HEK293 (cell line): ENCODE data around the gene NXNL2.
A peak's percentile ranks its signal among the peaks of the same experiment; 100 is the strongest.

ENCODE experiments used
- GLIS2 ChIP-seq: fragments of 450-650 bp; formaldehyde crosslinking; IDR thresholded peaks from 2 replicates; pipeline ENCODE4 v1.5.1; 2016; ENCODE audit warnings: missing biosample characterization, missing genetic modification characterization
- KLF1 ChIP-seq: fragments of 450-650 bp; formaldehyde crosslinking; IDR thresholded peaks from 2 replicates; pipeline ENCODE4 v1.5.1; 2016; ENCODE audit warnings: missing biosample characterization, missing genetic modification characterization
- KLF9 ChIP-seq: fragments of 450-650 bp; formaldehyde crosslinking; IDR thresholded peaks from 2 replicates; pipeline ENCODE4 v1.5.1; 2016; ENCODE audit warnings: missing biosample characterization, missing genetic modification characterization, low read depth
- PRDM1 ChIP-seq: fragments of 450-650 bp; formaldehyde crosslinking; IDR thresholded peaks from 2 replicates; pipeline ENCODE4; 2016; ENCODE audit warnings: missing biosample characterization, missing genetic modification characterization
- SALL2 ChIP-seq: fragments of 450-650 bp; formaldehyde crosslinking; IDR thresholded peaks from 2 replicates; pipeline ENCODE4 v1.5.0; 2017; ENCODE audit warnings: missing biosample characterization, mild to moderate bottlenecking, missing genetic modification characterization, borderline replicate concordance
- SP7 ChIP-seq: fragments of 450-650 bp; formaldehyde crosslinking; IDR thresholded peaks from 2 replicates; pipeline ENCODE4 v1.5.1; 2016; ENCODE audit warnings: missing biosample characterization, missing genetic modification characterization
- WT1 ChIP-seq: fragments of 450-650 bp; formaldehyde crosslinking; IDR thresholded peaks from 2 replicates; pipeline ENCODE4 v1.5.1; 2016; ENCODE audit warnings: missing biosample characterization, missing genetic modification characterization
- ZBTB1 ChIP-seq: fragments of 450-650 bp; formaldehyde crosslinking; IDR thresholded peaks from 2 replicates; pipeline ENCODE4 v1.5.1; 2016; ENCODE audit warnings: missing biosample characterization, missing genetic modification characterization
- ZBTB11 ChIP-seq: fragments of 450-650 bp; formaldehyde crosslinking; conservative IDR thresholded peaks from 2 replicates; pipeline ENCODE4 v1.5.1; 2016; ENCODE audit warnings: low read depth, missing biosample characterization, missing genetic modification characterization
- ZBTB17 ChIP-seq: fragments of 450-650 bp; formaldehyde crosslinking; IDR thresholded peaks from 2 replicates; pipeline ENCODE4 v1.5.1; 2016; ENCODE audit warnings: missing biosample characterization, missing genetic modification characterization
- ZBTB7A ChIP-seq: fragments of 450-650 bp; formaldehyde crosslinking; IDR thresholded peaks from 2 replicates; pipeline ENCODE4 v1.5.1; 2016; ENCODE audit warnings: low read depth, missing biosample characterization, missing genetic modification characterization
- ZFHX2 ChIP-seq: fragments of 450-650 bp; formaldehyde crosslinking; conservative IDR thresholded peaks from 2 replicates; pipeline ENCODE4 v1.5.1; 2016; ENCODE audit warnings: missing biosample characterization, missing genetic modification characterization
- ZFP69B ChIP-seq: fragments of 450-650 bp; formaldehyde crosslinking; IDR thresholded peaks from 2 replicates; pipeline ENCODE4 v1.5.1; 2016; ENCODE audit warnings: missing biosample characterization, missing genetic modification characterization
- ZNF133 ChIP-seq: fragments of 450-650 bp; formaldehyde crosslinking; IDR thresholded peaks from 2 replicates; pipeline ENCODE4 v1.5.1; 2016; ENCODE audit warnings: missing biosample characterization, missing genetic modification characterization
- ZNF202 ChIP-seq: fragments of 450-650 bp; formaldehyde crosslinking; IDR thresholded peaks from 2 replicates; pipeline ENCODE4 v1.5.1; 2016; ENCODE audit warnings: missing biosample characterization, missing genetic modification characterization, borderline replicate concordance
- ZNF23 ChIP-seq: fragments of 450-650 bp; formaldehyde crosslinking; IDR thresholded peaks from 2 replicates; pipeline ENCODE4 v1.5.1; 2016; ENCODE audit warnings: missing biosample characterization, missing genetic modification characterization, borderline replicate concordance
- ZNF239 ChIP-seq: fragments of 450-650 bp; formaldehyde crosslinking; IDR thresholded peaks from 2 replicates; pipeline ENCODE4 v1.5.1; 2016; ENCODE audit warnings: missing biosample characterization, missing genetic modification characterization
- ZNF26 ChIP-seq: fragments of 450-650 bp; formaldehyde crosslinking; IDR thresholded peaks from 2 replicates; pipeline ENCODE4 v1.5.1; 2016; ENCODE audit warnings: missing biosample characterization, missing genetic modification characterization
- ZNF280C ChIP-seq: fragments of 450-650 bp; formaldehyde crosslinking; IDR thresholded peaks from 2 replicates; pipeline ENCODE4 v1.5.1; 2016; ENCODE audit warnings: missing biosample characterization, missing genetic modification characterization
- ZNF366 ChIP-seq: fragments of 450-650 bp; formaldehyde crosslinking; conservative IDR thresholded peaks from 2 replicates; pipeline ENCODE4 v1.5.1; 2016; ENCODE audit warnings: missing biosample characterization, missing genetic modification characterization
- ZNF423 ChIP-seq: fragments of 450-650 bp; formaldehyde crosslinking; IDR thresholded peaks from 2 replicates; pipeline ENCODE4 v1.5.1; 2016; ENCODE audit warnings: missing biosample characterization, missing genetic modification characterization
- ZNF548 ChIP-seq: fragments of 450-650 bp; formaldehyde crosslinking; IDR thresholded peaks from 2 replicates; pipeline ENCODE4 v1.5.1; 2016; ENCODE audit warnings: missing biosample characterization, missing genetic modification characterization
- ZNF677 ChIP-seq: fragments of 450-650 bp; IDR thresholded peaks from 2 replicates; pipeline ENCODE4 v1.5.0; 2018; ENCODE audit warnings: missing biosample characterization, mild to moderate bottlenecking, missing genetic modification characterization, moderate library complexity
- ZSCAN30 ChIP-seq: fragments of 450-650 bp; IDR thresholded peaks from 2 replicates; pipeline ENCODE4 v1.5.1; 2018; ENCODE audit warnings: missing biosample characterization, mild to moderate bottlenecking, missing genetic modification characterization, moderate library complexity
- ZSCAN4 ChIP-seq: fragments of 450-650 bp; formaldehyde crosslinking; IDR thresholded peaks from 2 replicates; pipeline ENCODE4 v1.5.1; 2017; ENCODE audit warnings: missing biosample characterization, missing genetic modification characterization
- ZXDB ChIP-seq: fragments of 450-650 bp; formaldehyde crosslinking; IDR thresholded peaks from 2 replicates; pipeline ENCODE4 v1.5.1; 2016; ENCODE audit warnings: missing biosample characterization, missing genetic modification characterization
- TF ChIP-seq, protein P1 (sequence below): fragments of 450-650 bp; formaldehyde crosslinking; IDR thresholded peaks from 2 replicates; pipeline ENCODE4 v1.5.1; 2016; ENCODE audit warnings: missing biosample characterization, missing genetic modification characterization
- TF ChIP-seq, protein P2 (sequence below): fragments of 450-650 bp; formaldehyde crosslinking; IDR thresholded peaks from 2 replicates; pipeline ENCODE4 v1.5.1; 2016; ENCODE audit warnings: missing biosample characterization, missing genetic modification characterization

The NXNL2 gene

GRCh38 chr9:88533951-88534455 lies 975 bp upstream of the NXNL2 start (continued):
- TF ChIP-seq ZNF366 (tag by site-specific recombination) (peak; percentile 45; the same call in 1 of the 2 replicates), GLIS2 (tag by site-specific recombination) (peak; percentile 91), KLF1 (tag by site-specific recombination) (peak; percentile 26; the same call in 1 of the 2 replicates), WT1 (tag by site-specific recombination) (no peak), SALL2 (tag by site-specific recombination) (no peak), ZSCAN4 (tag by site-specific recombination) (no peak), ZNF423 (tag by site-specific recombination) (peak; percentile 96), PRDM1 (tag by site-specific recombination) (peak; percentile 81), ZNF133 (tag by site-specific recombination) (no peak), ZNF239 (tag by site-specific recombination) (no peak), ZFP69B (tag by site-specific recombination) (0 out of 2 replicates have a peak, but pooled peaks have one; percentile 19), ZNF202 (tag by site-specific recombination) (no peak), SP7 (tag by site-specific recombination) (peak; percentile 62), ZFHX2 (tag by site-specific recombination) (peak; percentile 89), ZNF548 (tag by site-specific recombination) (no peak), ZBTB1 (tag by site-specific recombination) (no peak), ZNF26 (tag by site-specific recombination) (no peak), ZBTB17 (tag by site-specific recombination) (0 out of 2 replicates have a peak, but pooled peaks have one; percentile 15), ZBTB7A (tag by site-specific recombination) (no peak), ZBTB11 (tag by site-specific recombination) (no peak), ZXDB (tag by site-specific recombination) (peak; percentile 43; the same call in 1 of the 2 replicates), ZNF280C (tag by site-specific recombination) (no peak), ZNF23 (tag by site-specific recombination) (no peak), ZSCAN30 (tag by site-specific recombination) (no peak), KLF9 (peak; percentile 12; the same call in 1 of the 2 replicates), ZNF677 (tag by site-specific recombination) (no peak)
- TF ChIP-seq, protein P1, sequence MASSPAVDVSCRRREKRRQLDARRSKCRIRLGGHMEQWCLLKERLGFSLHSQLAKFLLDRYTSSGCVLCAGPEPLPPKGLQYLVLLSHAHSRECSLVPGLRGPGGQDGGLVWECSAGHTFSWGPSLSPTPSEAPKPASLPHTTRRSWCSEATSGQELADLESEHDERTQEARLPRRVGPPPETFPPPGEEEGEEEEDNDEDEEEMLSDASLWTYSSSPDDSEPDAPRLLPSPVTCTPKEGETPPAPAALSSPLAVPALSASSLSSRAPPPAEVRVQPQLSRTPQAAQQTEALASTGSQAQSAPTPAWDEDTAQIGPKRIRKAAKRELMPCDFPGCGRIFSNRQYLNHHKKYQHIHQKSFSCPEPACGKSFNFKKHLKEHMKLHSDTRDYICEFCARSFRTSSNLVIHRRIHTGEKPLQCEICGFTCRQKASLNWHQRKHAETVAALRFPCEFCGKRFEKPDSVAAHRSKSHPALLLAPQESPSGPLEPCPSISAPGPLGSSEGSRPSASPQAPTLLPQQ (tag by site-specific recombination): no peak
- TF ChIP-seq, protein P2, sequence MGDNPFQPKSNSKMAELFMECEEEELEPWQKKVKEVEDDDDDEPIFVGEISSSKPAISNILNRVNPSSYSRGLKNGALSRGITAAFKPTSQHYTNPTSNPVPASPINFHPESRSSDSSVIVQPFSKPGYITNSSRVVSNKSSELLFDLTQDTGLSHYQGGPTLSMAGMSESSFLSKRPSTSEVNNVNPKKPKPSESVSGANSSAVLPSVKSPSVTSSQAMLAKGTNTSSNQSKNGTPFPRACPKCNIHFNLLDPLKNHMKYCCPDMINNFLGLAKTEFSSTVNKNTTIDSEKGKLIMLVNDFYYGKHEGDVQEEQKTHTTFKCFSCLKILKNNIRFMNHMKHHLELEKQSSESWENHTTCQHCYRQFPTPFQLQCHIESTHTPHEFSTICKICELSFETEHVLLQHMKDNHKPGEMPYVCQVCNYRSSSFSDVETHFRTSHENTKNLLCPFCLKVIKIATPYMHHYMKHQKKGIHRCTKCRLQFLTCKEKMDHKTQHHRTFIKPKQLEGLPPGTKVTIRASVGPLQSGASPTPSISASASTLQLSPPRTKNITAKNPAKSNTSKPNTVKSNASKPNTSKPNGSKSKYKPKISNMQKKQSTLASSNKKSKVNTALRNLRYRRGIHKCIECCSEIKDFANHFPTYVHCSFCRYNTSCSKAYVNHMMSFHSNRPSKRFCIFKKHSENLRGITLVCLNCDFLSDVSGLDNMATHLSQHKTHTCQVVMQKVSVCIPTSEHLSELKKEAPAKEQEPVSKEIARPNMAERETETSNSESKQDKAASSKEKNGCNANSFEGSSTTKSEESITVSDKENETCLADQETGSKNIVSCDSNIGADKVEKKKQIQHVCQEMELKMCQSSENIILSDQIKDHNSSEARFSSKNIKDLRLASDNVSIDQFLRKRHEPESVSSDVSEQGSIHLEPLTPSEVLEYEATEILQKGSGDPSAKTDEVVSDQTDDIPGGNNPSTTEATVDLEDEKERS (tag by site-specific recombination): no peak
